SK-N-MC (cell line): ENCODE measurements around the gene ABCG5.
A peak's percentile ranks its signal among the peaks of the same experiment; 100 is the strongest.

Experiments used
- DNase-seq: peaks from one replicate; pipeline ENCODE4 v3.0.0-alpha.2; 2011; ENCODE audit warnings: low read depth, low spot score
- H3K27ac ChIP-seq: fragments of 200-600 bp; sonication (generic); 2 replicates; pipeline ENCODE4 v1.5.1; 2016; ENCODE audit warnings: mixed run types
- H3K36me3 ChIP-seq: fragments of 200-600 bp; sonication (generic); 2 replicates; pipeline ENCODE4 v1.6.1; 2017; ENCODE audit warnings: antibody characterized with exemption, low read length, mixed read lengths; ENCODE audit not compliant: insufficient read depth
- H3K4me3 ChIP-seq: fragments of 200-600 bp; sonication (generic); 2 replicates; pipeline ENCODE4 v1.5.1; 2016
- H3K9ac ChIP-seq: fragments of 200-600 bp; sonication (generic); 2 replicates; pipeline ENCODE4 v1.8.0; 2017; ENCODE audit warnings: mixed run types, mixed read lengths; ENCODE audit not compliant: insufficient read length
- H3K9me3 ChIP-seq: fragments of 200-600 bp; sonication (generic); 2 replicates; pipeline ENCODE4 v1.6.1; 2017; ENCODE audit warnings: low read depth, mild to moderate bottlenecking, antibody characterized with exemption, low read length, moderate library complexity, mixed read lengths
- EZH2 ChIP-seq: fragments of 200-600 bp; sonication (generic); IDR thresholded peaks from one replicate; pipeline ENCODE4 v1.6.1; 2017; ENCODE audit warnings: antibody characterized with exemption
- FOXP2 ChIP-seq: optimal IDR thresholded peaks from 2 replicates; pipeline ENCODE3; 2011; ENCODE audit warnings: mild to moderate bottlenecking, moderate library complexity; ENCODE audit not compliant: insufficient read depth; ENCODE audit errors: extremely low read length, control extremely low read depth
- POLR2AphosphoS5 ChIP-seq: IDR thresholded peaks from 2 replicates; pipeline ENCODE4 v1.6.1; 2012; ENCODE audit warnings: mild to moderate bottlenecking, low read depth, low read length, borderline replicate concordance

ABCG5 gene

GRCh38 chr2:43877782-43878464, 39.3 kb upstream of the ABCG5 start:
- Histone ChIP-seq H3K36me3 (no peaks in the 10 kb centered on the region), H3K27ac (no peak overlapping the region), H3K9me3 (no peaks in the 10 kb centered on the region), H3K4me3 (no peak overlapping the region), H3K9ac (no peak overlapping the region)
- no peak for TF ChIP-seq POLR2AphosphoS5
- no peak for TF ChIP-seq FOXP2
- TF ChIP-seq EZH2: no peak
- DNase-seq: peak; percentile 26

DNA sequence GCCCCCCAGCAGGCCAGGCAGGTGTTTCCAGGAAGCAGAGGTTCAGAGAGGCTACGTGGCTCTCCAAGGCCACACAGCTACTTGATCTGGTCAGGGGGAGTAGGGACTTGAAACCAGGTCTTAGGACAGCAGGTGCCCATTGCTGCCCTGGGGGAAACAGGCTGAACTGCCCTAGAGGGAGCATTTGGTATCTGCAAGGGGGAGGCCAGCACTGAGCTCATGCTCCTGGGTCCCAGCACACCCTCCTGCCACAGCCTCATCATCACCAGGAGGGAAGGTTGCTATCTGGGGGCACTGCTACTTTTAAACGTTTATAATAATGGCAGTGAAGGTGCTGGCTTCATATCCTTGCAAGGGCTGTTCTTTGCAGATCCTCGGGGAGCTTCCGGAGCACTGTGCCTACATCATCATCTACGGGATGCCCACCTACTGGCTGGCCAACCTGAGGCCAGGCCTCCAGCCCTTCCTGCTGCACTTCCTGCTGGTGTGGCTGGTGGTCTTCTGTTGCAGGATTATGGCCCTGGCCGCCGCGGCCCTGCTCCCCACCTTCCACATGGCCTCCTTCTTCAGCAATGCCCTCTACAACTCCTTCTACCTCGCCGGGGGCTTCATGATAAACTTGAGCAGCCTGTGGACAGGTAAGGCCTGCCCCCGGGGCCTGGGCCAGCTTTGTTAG, 36.3 kb upstream of the ABCG5 start:
- no peak for DNase-seq
- Histone ChIP-seq H3K4me3 (no peak overlapping the region), H3K36me3 (no peaks in the 10 kb centered on the region), H3K9me3 (no peaks in the 10 kb centered on the region), H3K9ac (no peak overlapping the region), H3K27ac (no peak overlapping the region)
- TF ChIP-seq POLR2AphosphoS5 (no peak), FOXP2 (no peak), EZH2 (no peak)

DNA sequence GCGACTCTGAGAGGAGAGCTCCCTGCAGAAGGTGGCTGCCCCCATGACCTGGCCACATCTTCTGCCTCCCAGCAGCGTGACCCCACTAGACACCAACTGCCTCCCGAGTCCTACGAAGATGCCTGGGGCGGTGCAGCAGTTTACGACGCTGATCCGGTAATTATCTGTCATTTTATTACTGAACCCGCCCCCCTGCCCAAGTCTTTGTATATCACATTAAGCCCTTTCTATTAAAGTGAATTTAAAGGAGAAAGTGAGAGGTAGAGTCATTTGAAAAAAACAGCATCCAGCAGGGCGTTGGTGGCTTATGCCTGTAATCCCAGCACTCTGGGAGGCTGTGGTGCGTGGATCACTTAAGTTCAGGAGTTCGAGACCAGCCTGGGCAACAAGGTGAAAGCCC, 33.5 kb upstream of the ABCG5 start:
- Histone ChIP-seq H3K9me3 (no peaks in the 10 kb centered on the region), H3K36me3 (no peaks in the 10 kb centered on the region), H3K4me3 (no peak overlapping the region), H3K9ac (no peak overlapping the region), H3K27ac (no peak overlapping the region)
- TF ChIP-seq EZH2 (no peak), POLR2AphosphoS5 (no peak), FOXP2 (no peak)
- no peak for DNase-seq

DNA sequence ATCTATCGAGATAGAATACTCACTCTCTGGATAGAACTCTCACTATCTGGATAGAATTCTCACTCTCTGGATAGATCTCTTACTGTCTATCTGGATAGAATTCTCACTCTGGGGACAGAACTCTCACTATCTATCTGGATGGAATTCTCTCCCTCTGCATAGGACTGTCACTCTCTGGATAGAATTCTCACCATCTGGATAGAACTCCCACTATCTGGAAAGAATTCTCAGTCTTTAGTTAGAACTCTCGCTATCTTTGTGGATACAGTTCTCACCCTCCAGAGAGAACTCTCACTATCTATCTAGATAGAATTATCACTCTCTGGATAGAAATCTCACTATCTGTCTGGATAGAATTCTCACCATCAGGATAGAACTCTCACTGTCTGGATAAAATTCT, 16.7 kb upstream of the ABCG5 start:
- no peak for DNase-seq
- Histone ChIP-seq H3K9ac (no peak overlapping the region), H3K36me3 (no peaks in the 10 kb centered on the region), H3K27ac (no peak overlapping the region), H3K9me3 (no peaks in the 10 kb centered on the region), H3K4me3 (no peak overlapping the region)
- TF ChIP-seq POLR2AphosphoS5 (no peak), EZH2 (no peak), FOXP2 (no peak)

DNA sequence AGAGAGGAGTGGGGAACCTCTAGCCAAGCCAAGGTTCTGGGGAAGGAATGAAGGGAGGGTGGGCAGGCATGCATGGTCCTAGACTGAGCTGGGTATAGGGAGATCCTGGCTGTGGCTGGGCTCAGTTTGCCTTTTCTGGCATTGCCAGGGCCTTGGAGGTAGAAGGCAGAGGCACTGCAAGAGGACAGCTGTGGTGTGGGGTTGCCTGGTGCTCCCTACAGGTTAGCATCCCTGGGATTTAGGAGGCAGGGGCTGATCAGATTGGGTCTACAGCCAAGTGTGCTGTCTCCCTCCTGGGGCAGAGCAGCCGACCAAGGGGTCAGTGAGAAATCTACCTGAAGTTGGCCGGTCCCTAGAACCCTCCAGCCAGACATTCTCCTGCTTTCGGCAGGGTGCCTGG, 16.0 kb upstream of the ABCG5 start:
- no peak overlapping the region for H3K9ac ChIP-seq
- no peak for TF ChIP-seq EZH2
- no peak for TF ChIP-seq POLR2AphosphoS5
- no peak for TF ChIP-seq FOXP2

GRCh38 chr2:43853141-43854081, 14.8 kb upstream of the ABCG5 start:
- no peak overlapping the region for H3K27ac ChIP-seq
- no peaks in the 10 kb centered on the region for H3K9me3 ChIP-seq
- H3K9ac ChIP-seq: no peak overlapping the region
- no peak overlapping the region for H3K4me3 ChIP-seq
- no peak for DNase-seq
- H3K36me3 ChIP-seq: no peaks in the 10 kb centered on the region
- no peak for TF ChIP-seq EZH2
- no peak for TF ChIP-seq FOXP2
- TF ChIP-seq POLR2AphosphoS5: no peak

More for the DNA sequence above, 16.0 kb upstream of the ABCG5 start:
- Histone ChIP-seq H3K27ac (no peak overlapping the region), H3K9me3 (no peaks in the 10 kb centered on the region), H3K4me3 (no peak overlapping the region), H3K36me3 (no peaks in the 10 kb centered on the region)
- no peak for DNase-seq

DNA sequence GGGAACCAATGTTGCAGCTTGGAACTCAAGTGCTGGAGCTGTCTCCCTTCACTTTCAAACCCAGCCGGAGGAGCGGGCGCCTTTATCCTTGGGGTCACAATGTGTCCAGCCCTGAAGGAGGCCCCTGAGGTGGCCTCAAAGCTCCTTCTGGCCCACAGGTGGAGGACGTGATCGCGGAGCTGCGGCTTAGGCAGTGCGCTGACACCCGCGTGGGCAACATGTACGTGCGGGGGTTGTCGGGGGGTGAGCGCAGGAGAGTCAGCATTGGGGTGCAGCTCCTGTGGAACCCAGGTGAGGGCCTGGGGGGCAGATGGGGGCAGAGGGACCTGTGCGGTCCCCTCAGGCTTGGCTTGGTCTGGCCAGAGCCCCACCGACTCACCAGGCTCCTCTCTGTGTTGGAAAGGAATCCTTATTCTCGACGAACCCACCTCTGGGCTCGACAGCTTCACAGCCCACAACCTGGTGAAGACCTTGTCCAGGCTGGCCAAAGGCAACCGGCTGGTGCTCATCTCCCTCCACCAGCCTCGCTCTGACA, 13.6 kb upstream of the ABCG5 start:
- H3K36me3 ChIP-seq: no peaks in the 10 kb centered on the region
- no peak for TF ChIP-seq EZH2
- no peak for TF ChIP-seq FOXP2
- TF ChIP-seq POLR2AphosphoS5: no peak
- H3K27ac ChIP-seq: no peak overlapping the region
- no peak for DNase-seq
- H3K9ac ChIP-seq: no peak overlapping the region
- H3K4me3 ChIP-seq: no peak overlapping the region
- no peaks in the 10 kb centered on the region for H3K9me3 ChIP-seq
